ENCODE measurements around the gene SPATA20.

SPATA20 gene

DNA sequence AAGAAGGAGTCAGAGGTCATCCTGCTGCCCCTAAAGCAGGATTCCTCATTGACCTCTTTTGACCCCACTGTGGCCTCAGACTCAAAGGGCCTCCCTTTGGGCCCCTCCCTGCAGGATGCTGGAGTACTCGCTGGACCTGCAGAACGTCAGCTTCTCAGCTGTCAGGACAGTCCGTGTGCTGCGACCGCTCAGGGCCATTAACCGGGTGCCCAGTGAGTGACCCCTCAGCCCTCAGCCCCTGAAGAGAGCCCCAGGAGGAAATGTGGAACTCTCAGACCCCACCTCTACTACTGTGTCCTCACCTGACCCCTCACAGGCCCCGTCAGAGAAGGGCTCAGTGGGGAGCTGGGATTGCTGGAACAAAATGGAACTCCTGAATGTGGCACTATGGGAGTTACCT, 22.6 kb downstream of the SPATA20 start:
- TF ChIP-seq RAD21 (IDR thresholded peaks at IDR 0.05; ENCODE audit: low read depth) (no peak), NFIC (IDR thresholded peaks at IDR 0.05) (no peak), TCF12 (IDR thresholded peaks at IDR 0.05; ENCODE audit: low read depth) (no peak), FOXM1 (IDR thresholded peaks at IDR 0.05; ENCODE audit: borderline replicate concordance, low read depth) (no peak), YY1 (IDR thresholded peaks at IDR 0.05; ENCODE audit: low read depth) (no peak)
- TF ChIP-seq, protein P1, sequence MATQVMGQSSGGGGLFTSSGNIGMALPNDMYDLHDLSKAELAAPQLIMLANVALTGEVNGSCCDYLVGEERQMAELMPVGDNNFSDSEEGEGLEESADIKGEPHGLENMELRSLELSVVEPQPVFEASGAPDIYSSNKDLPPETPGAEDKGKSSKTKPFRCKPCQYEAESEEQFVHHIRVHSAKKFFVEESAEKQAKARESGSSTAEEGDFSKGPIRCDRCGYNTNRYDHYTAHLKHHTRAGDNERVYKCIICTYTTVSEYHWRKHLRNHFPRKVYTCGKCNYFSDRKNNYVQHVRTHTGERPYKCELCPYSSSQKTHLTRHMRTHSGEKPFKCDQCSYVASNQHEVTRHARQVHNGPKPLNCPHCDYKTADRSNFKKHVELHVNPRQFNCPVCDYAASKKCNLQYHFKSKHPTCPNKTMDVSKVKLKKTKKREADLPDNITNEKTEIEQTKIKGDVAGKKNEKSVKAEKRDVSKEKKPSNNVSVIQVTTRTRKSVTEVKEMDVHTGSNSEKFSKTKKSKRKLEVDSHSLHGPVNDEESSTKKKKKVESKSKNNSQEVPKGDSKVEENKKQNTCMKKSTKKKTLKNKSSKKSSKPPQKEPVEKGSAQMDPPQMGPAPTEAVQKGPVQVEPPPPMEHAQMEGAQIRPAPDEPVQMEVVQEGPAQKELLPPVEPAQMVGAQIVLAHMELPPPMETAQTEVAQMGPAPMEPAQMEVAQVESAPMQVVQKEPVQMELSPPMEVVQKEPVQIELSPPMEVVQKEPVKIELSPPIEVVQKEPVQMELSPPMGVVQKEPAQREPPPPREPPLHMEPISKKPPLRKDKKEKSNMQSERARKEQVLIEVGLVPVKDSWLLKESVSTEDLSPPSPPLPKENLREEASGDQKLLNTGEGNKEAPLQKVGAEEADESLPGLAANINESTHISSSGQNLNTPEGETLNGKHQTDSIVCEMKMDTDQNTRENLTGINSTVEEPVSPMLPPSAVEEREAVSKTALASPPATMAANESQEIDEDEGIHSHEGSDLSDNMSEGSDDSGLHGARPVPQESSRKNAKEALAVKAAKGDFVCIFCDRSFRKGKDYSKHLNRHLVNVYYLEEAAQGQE (IDR thresholded peaks at IDR 0.05; ENCODE audit: low read depth): no peak
- TF ChIP-seq, protein P2, sequence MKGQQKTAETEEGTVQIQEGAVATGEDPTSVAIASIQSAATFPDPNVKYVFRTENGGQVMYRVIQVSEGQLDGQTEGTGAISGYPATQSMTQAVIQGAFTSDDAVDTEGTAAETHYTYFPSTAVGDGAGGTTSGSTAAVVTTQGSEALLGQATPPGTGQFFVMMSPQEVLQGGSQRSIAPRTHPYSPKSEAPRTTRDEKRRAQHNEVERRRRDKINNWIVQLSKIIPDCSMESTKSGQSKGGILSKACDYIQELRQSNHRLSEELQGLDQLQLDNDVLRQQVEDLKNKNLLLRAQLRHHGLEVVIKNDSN (IDR thresholded peaks at IDR 0.05): no peak

DNA sequence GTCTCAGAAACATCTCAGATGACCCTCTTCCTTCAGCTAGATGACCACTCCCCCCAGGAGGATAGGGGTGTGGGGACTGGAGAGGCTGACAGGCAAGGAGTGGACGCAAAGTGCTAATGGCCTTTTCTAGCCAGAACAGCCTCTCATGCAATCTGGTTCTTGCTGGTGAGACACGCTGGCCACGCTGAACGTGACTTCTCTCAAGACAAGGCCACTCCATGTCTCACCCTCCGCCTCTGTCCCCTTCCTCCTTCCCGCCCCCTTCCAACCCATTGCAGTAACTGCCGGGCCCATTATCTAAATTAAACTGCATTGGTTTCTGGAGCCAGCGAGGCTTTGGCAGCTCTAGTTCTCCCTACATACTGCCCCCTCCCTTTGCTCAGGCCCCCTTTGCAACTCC, 23.1 kb downstream of the SPATA20 start:
- TF ChIP-seq MAX (IDR thresholded peaks at IDR 0.05) (no peak), CEBPB (IDR thresholded peaks at IDR 0.05) (no peak), CREB1 (IDR thresholded peaks at IDR 0.05; ENCODE audit: low read depth) (no peak)

DNA sequence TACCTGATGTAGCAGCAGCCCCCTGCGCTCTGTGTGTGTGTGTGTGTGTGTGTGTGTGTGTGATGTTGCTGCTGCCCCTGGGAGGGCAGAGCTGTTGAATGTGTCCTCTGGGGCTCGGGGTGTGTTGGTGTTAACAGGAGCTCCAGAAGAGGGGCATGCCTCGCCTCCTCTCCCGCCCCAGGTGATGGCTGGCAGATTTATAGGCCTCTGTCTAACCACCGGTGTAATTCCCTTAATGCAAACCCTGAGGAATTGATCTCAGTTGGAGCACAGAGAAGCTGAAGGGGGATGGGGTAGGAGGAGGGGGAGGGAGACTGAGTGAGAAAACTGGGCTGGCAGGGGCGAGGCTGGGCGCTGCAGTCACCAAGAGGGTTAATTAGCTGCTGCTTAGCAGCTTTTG, 23.6 kb downstream of the SPATA20 start:
- TF ChIP-seq TAF1 (IDR thresholded peaks at IDR 0.05; ENCODE audit: low read depth): no peak
- no peak for TF ChIP-seq TCF12 (IDR thresholded peaks at IDR 0.05; ENCODE audit: low read depth)
- TF ChIP-seq FOXM1 (IDR thresholded peaks at IDR 0.05; ENCODE audit: borderline replicate concordance, low read depth): no peak
- no peak for TF ChIP-seq EGR1 (IDR thresholded peaks at IDR 0.05)
- no peak for TF ChIP-seq ZBTB7A (IDR thresholded peaks at IDR 0.05; ENCODE audit: low read depth)
- no peak for TF ChIP-seq YY1 (IDR thresholded peaks at IDR 0.05; ENCODE audit: low read depth)
- no peak for TF ChIP-seq MAX (IDR thresholded peaks at IDR 0.05)
- TF ChIP-seq EP300 (IDR thresholded peaks at IDR 0.05; ENCODE audit: borderline replicate concordance): no peak
- TF ChIP-seq CREB1 (IDR thresholded peaks at IDR 0.05; ENCODE audit: low read depth): no peak
- TF ChIP-seq, protein P2 (IDR thresholded peaks at IDR 0.05): no peak
- TF ChIP-seq, protein P1 (IDR thresholded peaks at IDR 0.05; ENCODE audit: low read depth): no peak
- TF ChIP-seq RAD21 (IDR thresholded peaks at IDR 0.05; ENCODE audit: low read depth): no peak
- no peak for TF ChIP-seq TEAD4 (IDR thresholded peaks at IDR 0.05)
- TF ChIP-seq CEBPB (IDR thresholded peaks at IDR 0.05): no peak
- no peak for TF ChIP-seq NFIC (IDR thresholded peaks at IDR 0.05)

GRCh38 chr17:50571681-50572080, 24.7 kb downstream of the SPATA20 start:
- TF ChIP-seq ZBTB7A (IDR thresholded peaks at IDR 0.05; ENCODE audit: low read depth): no peak
- no peak for TF ChIP-seq EGR1 (IDR thresholded peaks at IDR 0.05)
- no peak for TF ChIP-seq MAX (IDR thresholded peaks at IDR 0.05)
- no peak for TF ChIP-seq CEBPB (IDR thresholded peaks at IDR 0.05)
- no peak for TF ChIP-seq TAF1 (IDR thresholded peaks at IDR 0.05; ENCODE audit: low read depth)
- TF ChIP-seq FOXM1 (IDR thresholded peaks at IDR 0.05; ENCODE audit: borderline replicate concordance, low read depth): no peak
- TF ChIP-seq RAD21 (IDR thresholded peaks at IDR 0.05; ENCODE audit: low read depth): no peak
- no peak for TF ChIP-seq EP300 (IDR thresholded peaks at IDR 0.05; ENCODE audit: borderline replicate concordance)
- no peak for TF ChIP-seq NFIC (IDR thresholded peaks at IDR 0.05)
- no peak for TF ChIP-seq CREB1 (IDR thresholded peaks at IDR 0.05; ENCODE audit: low read depth)
- no peak for TF ChIP-seq YY1 (IDR thresholded peaks at IDR 0.05; ENCODE audit: low read depth)
- no peak for TF ChIP-seq TCF12 (IDR thresholded peaks at IDR 0.05; ENCODE audit: low read depth)
- TF ChIP-seq, protein P1 (IDR thresholded peaks at IDR 0.05; ENCODE audit: low read depth): no peak
- no peak for TF ChIP-seq TEAD4 (IDR thresholded peaks at IDR 0.05)
- TF ChIP-seq, protein P2 (IDR thresholded peaks at IDR 0.05): no peak
